Immature natural killer cell (primary cell): ENCODE results near the gene ENTHD1. TPM values are rescaled to one million over a fixed set of nuclear protein-coding genes. Genes with fewer than 3 reads are reported as not detected.
A peak's percentile ranks its signal among the peaks of the same experiment; 100 is the strongest.

Source experiments
- DNase-seq, 3 donors: peaks; one replicate each; pipeline ENCODE4 v3.0.0; 2022; ENCODE audit warnings: mixed read lengths in 1 of 3
- H3K27ac Mint-ChIP-seq, 6 donors: one replicate each; pipeline ENCODE4 v1.8.0; 2020; ENCODE audit warnings: mixed read lengths in 6 of 6, mild to moderate bottlenecking in 5 of 6, inconsistent platforms in 4 of 6, moderate library complexity in 3 of 6
- H3K27me3 Mint-ChIP-seq, 3 donors: one replicate each; pipeline ENCODE4 v1.8.0; 2020 to 2021; ENCODE audit warnings: low read depth in 3 of 3, mild to moderate bottlenecking in 3 of 3, mixed read lengths in 3 of 3, moderate library complexity in 3 of 3, inconsistent platforms in 1 of 3
- H3K36me3 Mint-ChIP-seq, 3 donors: one replicate each; pipeline ENCODE4 v1.8.0; 2020; ENCODE audit warnings: mixed read lengths in 3 of 3, inconsistent platforms in 2 of 3, mild to moderate bottlenecking in 2 of 3
- H3K4me1 Mint-ChIP-seq, 2 donors: one replicate each; pipeline ENCODE4 v1.8.0; 2020; ENCODE audit warnings: inconsistent platforms in 2 of 2, mild to moderate bottlenecking in 2 of 2, mixed read lengths in 2 of 2, moderate library complexity in 1 of 2
- H3K4me3 Mint-ChIP-seq, 5 donors: one replicate each; pipeline ENCODE4 v1.8.0; 2020; ENCODE audit warnings: mild to moderate bottlenecking in 5 of 5, mixed read lengths in 5 of 5, inconsistent platforms in 3 of 5, moderate library complexity in 3 of 5
- H3K9me3 Mint-ChIP-seq, 6 donors: one replicate each; pipeline ENCODE4 v1.8.0; 2020; ENCODE audit warnings: mild to moderate bottlenecking in 6 of 6, mixed read lengths in 6 of 6, inconsistent platforms in 4 of 6, moderate library complexity in 3 of 6
- polyA plus RNA-seq, 3 donors: library from polyadenylated mRNA; unstranded; fragments of 300-500 nt; fragmentation: Illumina TruSeq; gene quantifications; one replicate each; pipeline ENCODE4 v1.2.3, GENCODE V29; 2021

ENTHD1 gene
- polyA plus RNA-seq, 3 donors from 2014 or later = not detected

GRCh38 chr22:39917197-39917643 is 23.7 kb upstream of the ENTHD1 start:
- H3K36me3 Mint-ChIP-seq = peaks cover 4 to 11% (median 9%) of the 10 kb centered on the region in 3 donors
- H3K27ac Mint-ChIP-seq = peak overlapping the region; percentile 36 to 93 (median 52)

DNA sequence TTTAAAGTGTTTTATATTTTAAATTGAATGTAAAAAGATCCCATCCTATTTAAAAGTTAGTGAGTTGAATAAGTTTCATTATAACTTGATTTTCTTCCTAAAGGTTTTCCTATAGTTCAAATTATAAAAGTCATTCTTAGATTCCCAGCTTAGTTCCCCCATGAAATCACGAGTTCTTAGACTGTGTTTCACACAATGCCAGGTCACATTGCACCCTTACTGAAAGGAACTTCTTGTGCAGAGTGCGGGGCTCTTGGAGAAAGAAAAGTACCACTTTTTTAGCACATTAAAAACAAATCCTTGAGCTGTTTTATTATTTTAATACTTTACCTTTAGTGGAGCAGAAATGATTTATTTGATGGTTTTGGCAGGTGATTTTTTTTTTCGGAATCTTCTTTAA is 22.9 kb upstream of the ENTHD1 start:
- H3K4me1 Mint-ChIP-seq = peaks cover 96 to 99% of the 10 kb centered on the region in 2 donors
- peaks cover 4 to 9% (median 7%) of the 10 kb centered on the region in 3 donors for H3K36me3 Mint-ChIP-seq
- H3K27ac Mint-ChIP-seq = peak overlapping the region in 5 of 6 donors; percentile 0 to 84 (median 42)
- no peak for DNase-seq
- peak overlapping the region in 2 of 5 donors; percentile 40 to 75 for H3K4me3 Mint-ChIP-seq
- peaks cover 0 to 3% (median 1%) of the 10 kb centered on the region in 3 donors for H3K27me3 Mint-ChIP-seq
- no peaks in the 10 kb centered on the region for H3K9me3 Mint-ChIP-seq

More at GRCh38 chr22:39917197-39917643, 23.7 kb upstream of the ENTHD1 start:
- Mint-ChIP-seq H3K4me1 (peaks cover 95 to 99% of the 10 kb centered on the region in 2 donors), H3K9me3 (no peaks in the 10 kb centered on the region), H3K4me3 (peak overlapping the region in 4 of 5 donors; percentile 1 to 75 (median 24)), H3K27me3 (peaks cover 0 to 3% (median 1%) of the 10 kb centered on the region in 3 donors)
- no peak for DNase-seq

GRCh38 chr22:39915295-39915726 is 21.8 kb upstream of the ENTHD1 start:
- H3K9me3 Mint-ChIP-seq = no peaks in the 10 kb centered on the region
- peaks cover 96 to 99% of the 10 kb centered on the region in 2 donors for H3K4me1 Mint-ChIP-seq
- peak overlapping the region; percentile 64 to 91 (median 78) for H3K27ac Mint-ChIP-seq
- peaks cover 4 to 9% (median 7%) of the 10 kb centered on the region in 3 donors for H3K36me3 Mint-ChIP-seq
- no peak for DNase-seq
- H3K4me3 Mint-ChIP-seq = peak overlapping the region; percentile 54 to 83 (median 65)
- peaks cover 0 to 4% (median 3%) of the 10 kb centered on the region in 3 donors for H3K27me3 Mint-ChIP-seq

DNA sequence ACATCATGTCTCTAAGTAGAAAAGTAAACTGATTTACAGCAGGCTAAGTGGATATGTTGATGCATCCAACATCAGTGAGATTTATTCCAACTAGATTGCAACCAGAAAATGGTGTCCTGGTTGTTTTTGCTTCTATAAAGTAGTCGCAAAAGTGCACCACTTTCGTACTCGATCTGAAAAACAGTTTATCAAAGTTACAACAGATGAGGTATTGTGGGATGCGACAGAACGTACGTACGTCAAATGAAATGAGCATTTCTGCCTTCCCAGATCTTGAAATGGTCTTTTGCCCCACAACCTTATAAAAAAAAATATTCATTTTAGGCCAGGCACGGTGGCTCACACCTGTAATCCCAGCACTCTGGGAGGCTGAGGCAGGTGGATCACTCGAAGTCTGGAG is 21.0 kb upstream of the ENTHD1 start:
- H3K36me3 Mint-ChIP-seq = peaks cover 8 to 9% (median 9%) of the 10 kb centered on the region in 3 donors
- peaks cover 96 to 99% of the 10 kb centered on the region in 2 donors for H3K4me1 Mint-ChIP-seq
- H3K4me3 Mint-ChIP-seq = no peak overlapping the region
- H3K27me3 Mint-ChIP-seq = peaks cover 0 to 6% (median 4%) of the 10 kb centered on the region in 3 donors
- DNase-seq = no peak
- H3K9me3 Mint-ChIP-seq = no peaks in the 10 kb centered on the region
- H3K27ac Mint-ChIP-seq = peak overlapping the region in 2 of 6 donors; percentile 39 to 66

- no peaks in the 10 kb centered on the region for H3K9me3 Mint-ChIP-seq
- H3K4me3 Mint-ChIP-seq = peak overlapping the region in 3 of 5 donors; percentile 46 to 98 (median 49)
- peak overlapping the region; percentile 35 to 90 (median 66) for H3K27ac Mint-ChIP-seq
- peaks cover 0 to 8% (median 4%) of the 10 kb centered on the region in 3 donors for H3K27me3 Mint-ChIP-seq
- peaks cover 9% of the 10 kb centered on the region in 3 donors for H3K36me3 Mint-ChIP-seq
- H3K4me1 Mint-ChIP-seq = peaks cover 97 to 99% of the 10 kb centered on the region in 2 donors
- DNase-seq = no peak
These were observed 20.3 kb upstream of the ENTHD1 start for GRCh38 chr22:39913886-39914285.

DNA sequence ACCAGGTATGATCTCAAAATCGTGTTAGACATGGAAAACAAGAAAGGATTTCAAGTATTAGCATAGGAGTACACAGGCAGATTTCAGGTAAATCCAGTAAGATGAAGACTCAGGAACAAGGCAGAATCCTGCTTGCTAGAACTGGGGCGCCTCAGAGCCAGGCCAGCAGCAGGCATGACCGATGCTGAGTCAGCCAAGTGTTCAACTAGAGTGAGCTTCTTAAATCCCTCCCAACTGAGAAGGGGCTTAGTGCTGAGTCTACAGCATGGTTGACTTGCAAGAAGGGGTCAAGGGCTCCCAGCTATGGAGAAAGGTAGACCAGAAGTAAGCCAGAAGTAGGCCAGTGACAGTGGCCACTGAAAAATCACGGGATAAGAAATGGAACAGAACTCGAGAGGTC is 19.8 kb upstream of the ENTHD1 start:
- peaks cover 98 to 99% of the 10 kb centered on the region in 2 donors for H3K4me1 Mint-ChIP-seq
- H3K36me3 Mint-ChIP-seq = peaks cover 9% of the 10 kb centered on the region in 3 donors
- H3K27me3 Mint-ChIP-seq = peaks cover 0 to 8% (median 4%) of the 10 kb centered on the region in 3 donors
- peak overlapping the region in 2 of 5 donors; percentile 26 to 98 for H3K4me3 Mint-ChIP-seq
- no peaks in the 10 kb centered on the region for H3K9me3 Mint-ChIP-seq
- DNase-seq = no peak
- peak overlapping the region in 5 of 6 donors; percentile 69 to 98 (median 90) for H3K27ac Mint-ChIP-seq

DNA sequence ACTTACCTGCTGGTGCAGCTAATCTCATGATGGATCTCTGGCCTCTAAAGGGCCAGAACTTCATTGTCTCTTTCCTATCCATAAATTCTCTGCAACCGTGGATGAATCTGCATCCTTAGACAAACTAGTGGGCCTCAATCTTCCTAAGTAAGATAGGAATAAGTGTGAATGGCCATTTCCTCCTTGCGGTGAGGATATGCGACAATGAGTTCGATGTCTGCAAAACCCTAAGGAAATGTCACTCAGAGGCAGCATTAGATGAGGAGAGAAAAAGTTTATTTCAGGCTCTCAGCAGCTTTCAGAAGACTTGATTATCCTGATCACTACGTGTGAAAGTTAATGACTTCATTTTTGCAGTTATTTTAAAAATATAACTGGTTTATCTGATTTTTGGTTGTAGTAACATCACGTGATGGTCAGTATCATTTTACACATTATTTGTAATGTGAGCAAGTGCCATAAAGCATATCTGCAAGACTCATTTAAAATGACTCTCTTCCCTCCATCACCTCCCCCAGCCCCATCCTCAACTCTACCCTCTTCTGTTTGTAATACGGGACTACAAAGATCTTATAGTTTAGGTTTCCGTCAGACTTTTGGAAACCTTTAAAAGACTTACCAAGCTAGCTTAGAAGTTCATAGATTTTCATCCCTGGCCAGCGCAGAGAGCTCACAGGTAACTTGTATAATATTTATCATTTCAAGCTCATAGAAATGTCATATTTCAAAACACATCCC is 17.5 kb upstream of the ENTHD1 start:
- Mint-ChIP-seq H3K27ac (peak overlapping the region; percentile 86 to 98 (median 91)), H3K4me1 (peaks cover 98 to 99% of the 10 kb centered on the region in 2 donors), H3K9me3 (no peaks in the 10 kb centered on the region), H3K4me3 (peak overlapping the region; percentile 74 to 98 (median 76)), H3K27me3 (peaks cover 0 to 8% (median 4%) of the 10 kb centered on the region in 3 donors), H3K36me3 (peaks cover 8 to 9% (median 9%) of the 10 kb centered on the region in 3 donors)
- no peak for DNase-seq

DNA sequence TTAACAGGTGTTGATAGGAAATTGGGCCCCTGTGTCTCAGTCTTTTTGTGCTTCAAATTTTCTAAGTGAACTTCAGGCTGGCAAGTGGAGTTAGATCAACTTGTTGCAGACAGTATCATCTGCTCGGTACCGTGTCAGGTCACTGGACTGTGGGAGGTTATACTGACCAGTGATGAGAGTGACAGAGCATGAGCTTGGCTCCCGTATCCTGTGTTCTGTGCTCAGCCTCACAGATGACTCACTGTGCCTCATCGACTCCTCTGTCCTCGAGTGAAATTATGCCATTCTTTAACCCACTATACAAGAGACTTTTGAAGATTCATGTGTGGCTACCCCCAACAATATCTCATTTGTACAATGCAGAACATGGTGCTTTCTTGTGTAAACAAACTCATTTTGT is 15.2 kb upstream of the ENTHD1 start:
- Mint-ChIP-seq H3K27me3 (peaks cover 0 to 8% (median 3%) of the 10 kb centered on the region in 3 donors), H3K9me3 (no peaks in the 10 kb centered on the region), H3K4me1 (peaks cover 99 to 100% of the 10 kb centered on the region in 2 donors), H3K4me3 (peak overlapping the region; percentile 26 to 98 (median 58)), H3K27ac (peak overlapping the region; percentile 86 to 98 (median 91)), H3K36me3 (peaks cover 0 to 5% (median 2%) of the 10 kb centered on the region in 3 donors)
- DNase-seq = no peak

GRCh38 chr22:39908136-39908535 is 14.6 kb upstream of the ENTHD1 start:
- Mint-ChIP-seq H3K27me3 (peaks cover 0 to 8% (median 3%) of the 10 kb centered on the region in 3 donors), H3K4me3 (peak overlapping the region; percentile 26 to 98 (median 58)), H3K27ac (peak overlapping the region; percentile 86 to 98 (median 91)), H3K9me3 (no peaks in the 10 kb centered on the region), H3K4me1 (peaks cover 98 to 100% of the 10 kb centered on the region in 2 donors), H3K36me3 (peaks cover 0 to 5% (median 2%) of the 10 kb centered on the region in 3 donors)
- no peak for DNase-seq

DNA sequence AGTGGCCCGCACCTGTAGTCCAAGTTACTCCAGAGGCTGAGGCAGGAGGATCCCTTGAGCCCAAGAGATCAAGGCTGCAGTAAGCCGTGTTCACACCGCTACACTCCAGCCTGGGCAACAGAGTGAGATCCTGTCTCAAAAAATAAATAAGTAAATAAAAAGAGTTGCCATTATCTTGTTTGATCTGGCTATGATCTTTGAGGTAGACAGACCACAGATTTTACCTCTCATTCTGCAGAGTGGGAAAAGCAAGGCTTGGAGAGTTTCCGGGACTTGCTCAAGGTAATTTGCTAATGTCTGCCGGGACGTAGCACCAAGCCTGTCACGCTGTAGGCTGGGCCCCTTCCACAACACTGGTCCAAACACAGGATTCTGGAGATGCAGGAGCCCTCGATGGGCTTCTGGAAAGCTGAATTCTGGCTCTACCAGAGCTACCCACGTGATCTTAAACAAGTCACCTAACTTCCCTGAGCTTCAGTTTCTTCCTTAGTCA is 14.1 kb upstream of the ENTHD1 start:
- Mint-ChIP-seq H3K4me1 (peaks cover 98 to 100% of the 10 kb centered on the region in 2 donors), H3K27ac (peak overlapping the region; percentile 86 to 98 (median 91)), H3K4me3 (peak overlapping the region in 4 of 5 donors; percentile 53 to 98 (median 60)), H3K9me3 (no peaks in the 10 kb centered on the region), H3K36me3 (peaks cover 0 to 5% (median 2%) of the 10 kb centered on the region in 3 donors), H3K27me3 (peaks cover 0 to 8% (median 3%) of the 10 kb centered on the region in 3 donors)
- DNase-seq = no peak

DNA sequence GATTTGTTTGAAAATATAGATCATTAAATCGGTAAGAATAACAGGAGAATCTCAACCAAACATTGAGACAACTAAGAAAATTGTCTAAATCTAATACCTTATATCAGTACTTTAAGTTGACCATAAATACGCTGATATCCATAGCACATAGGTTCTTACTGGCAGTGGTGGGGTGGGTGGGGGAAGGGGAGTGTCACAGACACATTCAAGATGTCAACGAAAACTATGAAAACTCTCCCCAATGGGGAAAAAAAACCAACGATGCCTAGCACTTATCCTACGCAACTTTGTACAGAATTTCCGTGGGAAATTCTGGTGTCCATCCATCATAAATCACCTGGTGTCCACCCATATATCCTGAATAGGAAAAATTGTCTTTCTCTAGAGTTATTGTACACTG is 13.5 kb upstream of the ENTHD1 start:
- H3K9me3 Mint-ChIP-seq = no peaks in the 10 kb centered on the region
- peak overlapping the region in 1 of 5 donors; percentile 98 for H3K4me3 Mint-ChIP-seq
- H3K27me3 Mint-ChIP-seq = peaks cover 0 to 8% (median 3%) of the 10 kb centered on the region in 3 donors
- no peak for DNase-seq
- H3K4me1 Mint-ChIP-seq = peaks cover 95 to 100% of the 10 kb centered on the region in 2 donors
- peaks cover 0 to 5% (median 2%) of the 10 kb centered on the region in 3 donors for H3K36me3 Mint-ChIP-seq
- peak overlapping the region; percentile 38 to 91 (median 89) for H3K27ac Mint-ChIP-seq

DNA sequence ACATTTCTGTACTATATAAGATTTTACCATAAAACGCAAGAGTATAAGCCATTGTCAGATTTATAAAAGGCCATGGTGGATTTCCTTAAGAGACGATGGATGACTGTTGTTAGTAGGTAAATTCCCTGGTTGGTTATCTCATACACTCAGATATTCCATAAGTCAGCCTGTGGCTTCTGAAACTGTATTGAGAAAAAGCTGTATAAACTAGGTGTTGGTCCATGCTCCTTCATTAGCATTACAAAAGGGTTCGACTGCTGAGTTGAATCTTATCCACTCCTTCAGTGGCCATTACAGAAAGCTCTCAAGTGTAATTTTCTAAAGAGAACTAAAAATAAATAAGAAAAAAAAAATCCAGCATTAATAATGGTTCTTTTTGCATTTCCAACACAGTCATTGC is 12.6 kb upstream of the ENTHD1 start:
- H3K36me3 Mint-ChIP-seq = peaks cover 0 to 5% (median 2%) of the 10 kb centered on the region in 3 donors
- DNase-seq = no peak
- peak overlapping the region; percentile 3 to 98 (median 44) for H3K4me3 Mint-ChIP-seq
- H3K27me3 Mint-ChIP-seq = peaks cover 0 to 8% (median 3%) of the 10 kb centered on the region in 3 donors
- peaks cover 90 to 95% of the 10 kb centered on the region in 2 donors for H3K4me1 Mint-ChIP-seq
- no peaks in the 10 kb centered on the region for H3K9me3 Mint-ChIP-seq
- peak overlapping the region; percentile 38 to 91 (median 81) for H3K27ac Mint-ChIP-seq

GRCh38 chr22:39905687-39906086 is 12.1 kb upstream of the ENTHD1 start:
- H3K27me3 Mint-ChIP-seq = peaks cover under 1 to 5% (median 2%) of the 10 kb centered on the region in 3 donors
- no peak for DNase-seq
- peaks cover 0 to 5% (median 2%) of the 10 kb centered on the region in 3 donors for H3K36me3 Mint-ChIP-seq
- H3K27ac Mint-ChIP-seq = peak overlapping the region; percentile 38 to 91 (median 81)
- peaks cover 88 to 95% of the 10 kb centered on the region in 2 donors for H3K4me1 Mint-ChIP-seq
- H3K9me3 Mint-ChIP-seq = no peaks in the 10 kb centered on the region
- peak overlapping the region in 4 of 5 donors; percentile 3 to 98 (median 58) for H3K4me3 Mint-ChIP-seq
